ENCODE data around the gene STAM.
"Not testable (repeated sequence)": the region's sequence is repeated elsewhere in the genome, so short reads cannot be mapped to it uniquely, and the experiment has no call there.

Gene STAM

DNA sequence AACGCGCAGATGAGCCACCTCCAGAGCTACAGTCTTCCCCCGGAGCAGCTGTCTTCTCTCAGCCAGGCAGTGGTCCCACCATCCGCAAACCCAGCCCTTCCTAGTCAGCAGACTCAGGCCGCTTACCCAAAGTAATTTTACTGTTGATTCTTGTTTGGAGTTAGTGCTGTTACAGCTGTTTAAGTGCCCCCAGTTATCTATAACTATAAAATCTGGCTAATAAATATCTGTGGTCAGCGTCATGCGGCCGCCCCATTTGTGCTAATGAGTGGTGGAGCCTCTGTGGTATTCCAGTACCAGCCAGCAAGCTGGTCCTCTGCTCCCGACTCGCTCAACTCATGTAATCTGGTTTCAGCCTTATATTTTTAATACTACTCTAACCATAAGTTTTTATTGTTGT lies 64.9 kb downstream of the STAM start:
- Mint-ChIP-seq H3K27me3 (no peaks in the 10 kb centered on the region), H3K27ac (no peak overlapping the region), H3K9me3 (no peaks in the 10 kb centered on the region), H3K36me3 (ENCODE audit: low read depth) (peaks cover 80% of the 10 kb centered on the region), H3K4me1 (ENCODE audit: low read depth) (no peaks in the 10 kb centered on the region), H3K4me3 (no peak overlapping the region)
- intact Hi-C loops (cut with micrococcal nuclease), result no loop called here

DNA sequence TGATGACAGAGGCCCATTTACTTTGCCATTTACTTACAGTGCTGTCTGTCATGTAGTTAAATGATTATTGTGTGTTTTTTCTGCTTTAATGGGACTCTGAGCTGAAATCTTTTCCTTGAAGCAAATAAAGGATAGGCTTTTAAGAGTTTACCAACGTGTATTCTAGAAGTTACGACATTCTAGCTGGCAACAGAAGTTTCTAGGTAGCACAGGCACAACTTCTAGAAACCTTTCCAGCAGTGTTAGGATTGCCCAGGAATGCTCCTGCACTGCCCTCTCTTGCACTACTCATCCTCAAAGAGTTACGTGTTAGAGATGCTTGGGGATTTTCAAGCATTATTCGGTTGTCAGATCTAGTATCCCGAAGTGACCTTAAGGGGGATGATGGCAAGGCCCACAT lies 65.5 kb downstream of the STAM start:
- Mint-ChIP-seq H3K9me3 (no peaks in the 10 kb centered on the region), H3K4me3 (no peak overlapping the region), H3K27ac (no peak overlapping the region), H3K27me3 (no peaks in the 10 kb centered on the region), H3K4me1 (ENCODE audit: low read depth) (no peaks in the 10 kb centered on the region), H3K36me3 (ENCODE audit: low read depth) (peaks cover 87% of the 10 kb centered on the region)
- intact Hi-C loops (cut with micrococcal nuclease), result no loop called here

- peaks cover 87% of the 10 kb centered on the region for H3K36me3 Mint-ChIP-seq (ENCODE audit: low read depth)
Measured at GRCh38 chr10:17710181-17710580, 66.2 kb downstream of the STAM start.

DNA sequence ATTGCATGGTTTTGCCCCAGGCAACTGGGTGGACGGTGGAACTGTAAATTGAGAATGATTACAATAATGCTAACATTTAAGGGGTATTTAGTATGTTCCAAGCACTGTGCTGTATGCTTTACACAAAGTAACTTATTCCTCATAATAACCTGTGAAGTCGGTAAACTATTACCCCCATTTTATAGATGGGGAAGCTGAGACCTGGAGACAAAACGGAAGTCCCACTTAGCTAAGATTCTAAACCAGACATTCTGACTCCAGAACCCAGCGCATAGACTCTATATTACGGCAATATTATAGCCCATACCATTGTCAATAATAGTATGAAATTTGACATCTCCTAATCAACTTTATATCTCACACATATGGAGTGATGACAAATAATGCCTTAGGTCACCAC lies 68.1 kb downstream of the STAM start:
- no peak overlapping the region for H3K27ac Mint-ChIP-seq

More at GRCh38 chr10:17710181-17710580, 66.2 kb downstream of the STAM start:
- Mint-ChIP-seq H3K4me3 (no peak overlapping the region), H3K4me1 (ENCODE audit: low read depth) (no peaks in the 10 kb centered on the region), H3K27ac (no peak overlapping the region), H3K27me3 (no peaks in the 10 kb centered on the region), H3K9me3 (no peaks in the 10 kb centered on the region)
- intact Hi-C loops (cut with micrococcal nuclease), result no loop called here

GRCh38 chr10:17712717-17713471 lies 68.9 kb downstream of the STAM start:
- intact Hi-C loops (cut with micrococcal nuclease), result no loop called here
- H3K4me1 Mint-ChIP-seq (ENCODE audit: low read depth), result no peaks in the 10 kb centered on the region
- peaks cover 78% of the 10 kb centered on the region for H3K36me3 Mint-ChIP-seq (ENCODE audit: low read depth)
- H3K9me3 Mint-ChIP-seq, result no peaks in the 10 kb centered on the region
- no peaks in the 10 kb centered on the region for H3K27me3 Mint-ChIP-seq
- H3K4me3 Mint-ChIP-seq, result no peak overlapping the region
- H3K27ac Mint-ChIP-seq, result no peak overlapping the region

More for the DNA sequence above, 68.1 kb downstream of the STAM start:
- Mint-ChIP-seq H3K27me3 (no peaks in the 10 kb centered on the region), H3K9me3 (no peaks in the 10 kb centered on the region), H3K36me3 (ENCODE audit: low read depth) (peaks cover 76% of the 10 kb centered on the region), H3K4me3 (no peak overlapping the region), H3K4me1 (ENCODE audit: low read depth) (no peaks in the 10 kb centered on the region)
- intact Hi-C loops (cut with micrococcal nuclease), result no loop called here

DNA sequence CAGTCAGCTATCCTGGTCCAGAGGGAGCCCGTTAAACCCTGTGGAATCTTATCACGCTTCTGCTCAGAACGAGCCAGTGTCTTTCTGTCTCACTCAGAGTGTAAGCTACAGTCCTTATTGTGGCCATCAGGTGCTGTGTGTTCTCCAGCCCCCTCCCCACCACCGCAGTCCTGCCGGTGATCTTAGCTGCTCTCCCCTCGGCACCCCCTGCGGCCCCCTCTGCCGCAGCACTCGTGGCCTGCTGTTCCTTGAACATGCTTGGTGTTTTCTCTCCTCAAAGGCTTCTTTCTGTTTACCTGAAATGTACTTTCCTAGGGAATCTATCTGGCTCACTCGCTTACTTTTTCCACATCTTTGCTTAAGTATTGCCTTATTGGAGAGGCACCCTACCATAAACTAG lies 69.8 kb downstream of the STAM start:
- H3K27ac Mint-ChIP-seq, result no peak overlapping the region
- H3K4me3 Mint-ChIP-seq, result no peak overlapping the region
- no peaks in the 10 kb centered on the region for H3K9me3 Mint-ChIP-seq
- H3K36me3 Mint-ChIP-seq (ENCODE audit: low read depth), result peaks cover 75% of the 10 kb centered on the region
- no peaks in the 10 kb centered on the region for H3K27me3 Mint-ChIP-seq
- intact Hi-C loops (cut with micrococcal nuclease), result no loop called here
- no peaks in the 10 kb centered on the region for H3K4me1 Mint-ChIP-seq (ENCODE audit: low read depth)

GRCh38 chr10:17716161-17716560 lies 72.2 kb downstream of the STAM start:
- H3K27ac Mint-ChIP-seq, result no peak overlapping the region
- H3K36me3 Mint-ChIP-seq (ENCODE audit: low read depth), result peaks cover 71% of the 10 kb centered on the region
- no peaks in the 10 kb centered on the region for H3K27me3 Mint-ChIP-seq
- intact Hi-C loops (cut with micrococcal nuclease), result no loop called here
- no peaks in the 10 kb centered on the region for H3K4me1 Mint-ChIP-seq (ENCODE audit: low read depth)
- H3K9me3 Mint-ChIP-seq, result peaks cover 9% of the 10 kb centered on the region
- H3K4me3 Mint-ChIP-seq, result no peak overlapping the region

DNA sequence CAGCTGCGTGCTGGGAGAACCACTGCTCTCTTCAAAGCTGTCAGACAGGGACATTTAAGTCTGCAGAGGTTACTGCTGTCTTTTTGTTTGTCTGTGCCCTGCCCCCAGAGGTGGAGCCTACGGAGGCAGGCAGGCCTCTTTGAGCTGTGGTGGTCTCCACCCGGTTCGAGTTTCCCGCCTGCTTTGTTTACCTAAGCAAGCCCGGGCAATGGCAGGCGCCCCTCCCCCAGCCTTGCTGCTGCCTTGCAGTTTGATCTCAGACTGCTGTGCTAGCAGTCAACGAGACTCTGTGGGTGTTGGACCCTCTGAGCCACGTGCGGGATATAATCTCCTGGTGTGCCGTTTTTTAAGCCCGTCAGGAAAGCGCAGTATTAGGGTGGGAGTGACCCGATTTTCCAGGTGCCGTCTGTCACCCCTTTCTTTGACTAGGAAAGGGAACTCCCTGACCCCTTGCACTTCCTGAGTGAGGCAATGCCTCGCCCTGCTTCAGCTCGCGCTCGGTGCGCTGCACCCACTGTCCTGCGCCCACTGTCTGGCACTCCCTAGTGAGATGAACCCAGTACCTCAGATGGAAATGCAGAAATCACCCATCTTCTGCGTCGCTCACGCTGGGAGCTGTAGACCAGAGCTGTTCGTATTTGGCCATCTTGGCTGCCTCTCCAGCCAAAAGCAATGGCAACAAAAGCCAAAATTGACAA lies 78.5 kb downstream of the STAM start:
- H3K4me3 Mint-ChIP-seq; H3K27ac Mint-ChIP-seq; intact Hi-C loops (cut with micrococcal nuclease); H3K4me1 Mint-ChIP-seq (ENCODE audit: low read depth); H3K27me3 Mint-ChIP-seq: not testable (repeated sequence)
- Mint-ChIP-seq H3K9me3 (peaks cover 17% of the 10 kb centered on the region), H3K36me3 (ENCODE audit: low read depth) (peaks cover 44% of the 10 kb centered on the region)

DNA sequence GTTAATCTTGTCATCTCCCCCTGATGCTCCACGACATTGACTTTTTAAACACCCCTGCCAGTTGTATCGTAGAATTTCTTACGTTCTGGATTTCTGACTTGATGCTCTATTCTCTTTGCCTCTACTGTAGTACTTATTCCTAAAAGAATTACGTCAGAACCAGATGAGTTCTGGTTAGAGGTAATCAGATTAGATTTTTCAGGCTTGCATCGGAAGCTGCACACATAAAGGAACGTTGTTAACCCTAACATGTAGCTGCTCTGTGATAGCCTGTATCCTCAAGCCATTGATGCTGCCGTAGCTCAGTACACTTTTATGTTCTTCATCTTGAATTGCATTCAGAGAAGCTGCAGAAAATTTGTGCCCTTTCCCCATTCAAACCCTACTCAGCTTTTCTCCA lies 81.8 kb downstream of the STAM start:
- intact Hi-C loops (cut with micrococcal nuclease), result no loop called here
- Mint-ChIP-seq H3K36me3 (ENCODE audit: low read depth) (peaks cover 24% of the 10 kb centered on the region), H3K4me3 (no peak overlapping the region), H3K4me1 (ENCODE audit: low read depth) (peaks cover 4% of the 10 kb centered on the region), H3K27ac (no peak overlapping the region), H3K27me3 (no peaks in the 10 kb centered on the region), H3K9me3 (peaks cover 8% of the 10 kb centered on the region)

DNA sequence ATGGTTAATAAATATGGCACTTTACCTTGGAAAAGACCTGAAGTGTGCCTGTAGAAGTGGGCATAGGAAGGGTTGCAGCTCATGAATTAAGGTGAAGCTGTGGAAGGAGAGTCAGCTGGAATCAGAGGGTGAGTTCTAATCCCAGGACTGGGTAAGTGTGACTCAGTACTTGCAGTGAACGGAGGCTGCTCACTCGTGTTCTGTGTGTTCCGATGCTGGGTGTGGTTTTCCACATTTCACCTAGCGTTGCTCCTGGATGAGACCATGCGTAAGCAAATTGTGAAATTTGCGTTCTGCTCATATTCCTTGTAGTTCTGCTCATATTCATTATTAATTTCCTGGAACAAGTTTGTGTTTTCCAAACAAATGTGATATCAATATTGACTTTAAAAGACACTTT lies 85.7 kb downstream of the STAM start:
- Mint-ChIP-seq H3K27ac (no peak overlapping the region), H3K4me3 (no peak overlapping the region), H3K9me3 (no peaks in the 10 kb centered on the region), H3K4me1 (ENCODE audit: low read depth) (peaks cover 13% of the 10 kb centered on the region), H3K36me3 (ENCODE audit: low read depth) (no peaks in the 10 kb centered on the region), H3K27me3 (no peaks in the 10 kb centered on the region)
- intact Hi-C loops (cut with micrococcal nuclease), result no loop called here

DNA sequence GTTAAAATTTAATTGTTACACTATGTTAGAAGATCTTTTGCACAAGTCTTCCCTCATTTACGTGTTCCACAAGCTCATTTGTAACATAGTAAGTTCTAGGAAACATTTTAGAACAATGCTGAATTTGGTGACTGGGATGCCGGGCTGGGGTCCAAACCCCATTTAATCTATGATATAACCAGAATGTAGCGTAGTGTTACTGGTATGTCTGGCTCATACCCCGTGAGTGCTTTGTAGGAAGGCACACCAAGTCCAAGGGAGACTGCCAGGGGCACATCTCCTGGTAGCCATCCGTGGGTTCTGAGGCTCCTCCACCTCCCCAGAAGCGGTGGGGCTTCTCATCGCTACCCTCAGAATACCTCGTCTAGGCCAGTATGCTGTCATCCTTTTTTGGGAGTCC lies 86.7 kb downstream of the STAM start:
- intact Hi-C loops (cut with micrococcal nuclease), result no loop called here
- Mint-ChIP-seq H3K9me3 (no peaks in the 10 kb centered on the region), H3K27me3 (no peaks in the 10 kb centered on the region), H3K36me3 (ENCODE audit: low read depth) (no peaks in the 10 kb centered on the region), H3K4me3 (no peak overlapping the region), H3K4me1 (ENCODE audit: low read depth) (peaks cover 21% of the 10 kb centered on the region), H3K27ac (no peak overlapping the region)

- Mint-ChIP-seq H3K4me3 (no peak overlapping the region), H3K36me3 (ENCODE audit: low read depth) (no peaks in the 10 kb centered on the region), H3K27ac (peak overlapping the region; percentile 45), H3K27me3 (no peaks in the 10 kb centered on the region), H3K9me3 (no peaks in the 10 kb centered on the region), H3K4me1 (ENCODE audit: low read depth) (peaks cover 21% of the 10 kb centered on the region)
- intact Hi-C loops (cut with micrococcal nuclease), result no loop called here
Measured at GRCh38 chr10:17731331-17732020, 87.5 kb downstream of the STAM start.

GRCh38 chr10:17733620-17734019 lies 89.7 kb downstream of the STAM start:
- H3K27ac Mint-ChIP-seq, result peak overlapping the region; percentile 66
- H3K4me3 Mint-ChIP-seq, result no peak overlapping the region
- peaks cover 28% of the 10 kb centered on the region for H3K4me1 Mint-ChIP-seq (ENCODE audit: low read depth)
- no peaks in the 10 kb centered on the region for H3K9me3 Mint-ChIP-seq
- H3K27me3 Mint-ChIP-seq, result no peaks in the 10 kb centered on the region
- intact Hi-C loops (cut with micrococcal nuclease), result no loop called here
- H3K36me3 Mint-ChIP-seq (ENCODE audit: low read depth), result no peaks in the 10 kb centered on the region

- H3K36me3 Mint-ChIP-seq (ENCODE audit: low read depth), result no peaks in the 10 kb centered on the region
- H3K27ac Mint-ChIP-seq, result peak overlapping the region; percentile 66
- no peaks in the 10 kb centered on the region for H3K27me3 Mint-ChIP-seq
- H3K4me1 Mint-ChIP-seq (ENCODE audit: low read depth), result peaks cover 34% of the 10 kb centered on the region
- H3K4me3 Mint-ChIP-seq, result no peak overlapping the region
- no peaks in the 10 kb centered on the region for H3K9me3 Mint-ChIP-seq
- intact Hi-C loops (cut with micrococcal nuclease), result loop anchor here (5.0 kb wide), 1 partner anchor 127 kb away; no protein-coding TSS in a partner anchor
Measured at GRCh38 chr10:17734432-17735080, 90.6 kb downstream of the STAM start.
